HG03460 (cell line): ENCODE data around the gene CMAS.
"Not testable (repeated sequence)": the region's sequence is repeated elsewhere in the genome, so short reads cannot be mapped to it uniquely, and the experiment has no call there.

Source experiments
- ATAC-seq: cut with Tn5 transposase; IDR thresholded peaks from one replicate; pipeline ENCODE4 v1.9.1; 2021; ENCODE audit not compliant: unreplicated experiment

CMAS gene

GRCh38 chr12:22046968-22047390 is 961 bp downstream of the CMAS start:
- no peak for ATAC-seq

- no peak for ATAC-seq
These were observed 1.5 kb downstream of the CMAS start for GRCh38 chr12:22047494-22047893.

GRCh38 chr12:22048351-22049041 is 2.5 kb downstream of the CMAS start:
- no peak for ATAC-seq

GRCh38 chr12:22050078-22050477 is 4.1 kb downstream of the CMAS start:
- ATAC-seq, result no peak

GRCh38 chr12:22051114-22051698 is 5.2 kb downstream of the CMAS start:
- no peak for ATAC-seq

GRCh38 chr12:22052994-22053393 is 7.0 kb downstream of the CMAS start:
- ATAC-seq, result not testable (repeated sequence)

GRCh38 chr12:22054155-22054554 is 8.1 kb downstream of the CMAS start:
- no peak for ATAC-seq

GRCh38 chr12:22056607-22057006 is 10.6 kb downstream of the CMAS start:
- no peak for ATAC-seq

- ATAC-seq, result no peak
These were observed 14.1 kb downstream of the CMAS start for GRCh38 chr12:22059976-22060647.

GRCh38 chr12:22064968-22065367 is 18.9 kb downstream of the CMAS start:
- no peak for ATAC-seq

- no peak for ATAC-seq
These were observed 20.3 kb downstream of the CMAS start for GRCh38 chr12:22066310-22066709.

- ATAC-seq, result no peak
These were observed 23.8 kb downstream of the CMAS start for GRCh38 chr12:22069851-22070250.

GRCh38 chr12:22082190-22082701 is 36.2 kb downstream of the CMAS start:
- ATAC-seq, result no peak

GRCh38 chr12:22083167-22083566 is 37.1 kb downstream of the CMAS start:
- no peak for ATAC-seq

- ATAC-seq, result no peak
These were observed 38.8 kb downstream of the CMAS start for GRCh38 chr12:22084852-22085251.

GRCh38 chr12:22088886-22089285 is 42.9 kb downstream of the CMAS start:
- ATAC-seq, result no peak

- ATAC-seq, result no peak
These were observed 43.5 kb downstream of the CMAS start for GRCh38 chr12:22089486-22089885.

- not testable (repeated sequence) for ATAC-seq
These were observed 53.0 kb downstream of the CMAS start for GRCh38 chr12:22099062-22099461.

- ATAC-seq, result no peak
These were observed 55.1 kb downstream of the CMAS start for GRCh38 chr12:22100958-22101748.

GRCh38 chr12:22101749-22102243 is 55.8 kb downstream of the CMAS start:
- no peak for ATAC-seq

GRCh38 chr12:22103418-22103817 is 57.4 kb downstream of the CMAS start:
- ATAC-seq, result no peak
